Measurements from ENCODE around the gene SEC22C.

SEC22C gene

GRCh38 chr3:42533161-42533897 is 48.4 kb downstream of the SEC22C start:
- no peak for DNase-seq

- DNase-seq = no peak
These were observed 49.5 kb downstream of the SEC22C start for GRCh38 chr3:42532229-42532628.

- no peak for DNase-seq
These were observed 50.3 kb downstream of the SEC22C start for GRCh38 chr3:42531470-42531869.

- no peak for DNase-seq
These were observed 51.7 kb downstream of the SEC22C start for GRCh38 chr3:42530073-42530472.

- no peak for DNase-seq
These were observed 52.3 kb downstream of the SEC22C start for GRCh38 chr3:42529468-42529867.

GRCh38 chr3:42527368-42527917 is 54.3 kb downstream of the SEC22C start:
- DNase-seq = no peak

GRCh38 chr3:42526616-42527367 is 55.0 kb downstream of the SEC22C start:
- DNase-seq = no peak

GRCh38 chr3:42525736-42526345 is 55.9 kb downstream of the SEC22C start:
- no peak for DNase-seq

- DNase-seq = no peak
These were observed 56.6 kb downstream of the SEC22C start for GRCh38 chr3:42525212-42525611.

- DNase-seq = no peak
These were observed 57.0 kb downstream of the SEC22C start for GRCh38 chr3:42524751-42525150.

GRCh38 chr3:42520906-42521305 is 60.9 kb downstream of the SEC22C start:
- DNase-seq = no peak

GRCh38 chr3:42520336-42520735 is 61.4 kb downstream of the SEC22C start:
- DNase-seq = no peak

- DNase-seq = no peak
These were observed 62.2 kb downstream of the SEC22C start for GRCh38 chr3:42519568-42519962.

GRCh38 chr3:42518800-42519567 is 62.8 kb downstream of the SEC22C start:
- DNase-seq = no peak

GRCh38 chr3:42517117-42517516 is 64.7 kb downstream of the SEC22C start:
- no peak for DNase-seq

GRCh38 chr3:42516443-42516842 is 65.3 kb downstream of the SEC22C start:
- DNase-seq = no peak

- no peak for DNase-seq
These were observed 65.8 kb downstream of the SEC22C start for GRCh38 chr3:42515976-42516375.

- DNase-seq = no peak
These were observed 66.3 kb downstream of the SEC22C start for GRCh38 chr3:42515391-42515916.

GRCh38 chr3:42514876-42515275 is 66.9 kb downstream of the SEC22C start:
- no peak for DNase-seq

GRCh38 chr3:42513521-42513920 is 68.2 kb downstream of the SEC22C start:
- no peak for DNase-seq

GRCh38 chr3:42513121-42513520 is 68.6 kb downstream of the SEC22C start:
- no peak for DNase-seq

GRCh38 chr3:42511736-42512135 is 70.0 kb downstream of the SEC22C start:
- no peak for DNase-seq

- no peak for DNase-seq
These were observed 70.6 kb downstream of the SEC22C start for GRCh38 chr3:42511201-42511600.
